Measurements from ENCODE around the gene GALNT8. TPM values are rescaled to one million over a fixed set of nuclear protein-coding genes. Genes with fewer than 3 reads are reported as not detected.

Gene GALNT8
- total RNA-seq, 1 experiment from 2014 or later = 8.8 TPM

DNA sequence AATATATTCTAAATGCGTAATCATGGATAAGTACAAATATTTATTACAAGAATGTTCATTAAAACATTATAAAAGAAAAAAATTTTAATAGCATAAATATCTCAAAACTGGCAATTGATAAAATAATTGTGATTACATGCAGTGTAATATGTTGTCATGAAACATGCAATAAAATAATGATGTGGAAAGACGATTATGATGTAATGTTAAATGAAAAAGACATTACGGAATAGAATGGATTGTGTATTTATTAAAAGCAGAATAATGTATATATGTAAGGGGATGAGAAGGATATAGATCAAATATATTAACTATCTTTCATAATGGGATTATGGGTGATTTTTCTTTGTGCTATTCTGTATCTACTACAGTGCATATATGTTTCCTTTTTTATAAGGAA, 38.5 kb upstream of the GALNT8 start:
- H3K4me1 Mint-ChIP-seq = no peaks in the 10 kb centered on the region
- no peaks in the 10 kb centered on the region for H3K27me3 Mint-ChIP-seq (ENCODE audit: low read depth)
- ATAC-seq = no peak
- no peak overlapping the region for H3K4me3 Mint-ChIP-seq
- H3K27ac Mint-ChIP-seq = no peak overlapping the region
- POLR2A ChIA-PET = no interaction called here
- H3K36me3 Mint-ChIP-seq = peaks cover 32% of the 10 kb centered on the region
- H3K9me3 Mint-ChIP-seq = peaks cover 6% of the 10 kb centered on the region
- CTCF ChIA-PET = no interaction called here
- no peak for DNase-seq (ENCODE audit: low spot score)
- no peak for TF ChIP-seq EMX1 (CRISPR knock-in tag; IDR thresholded peaks at IDR 0.05)
- TF ChIP-seq TEAD4 (CRISPR knock-in tag; IDR thresholded peaks at IDR 0.05) = no peak
- TF ChIP-seq ATF1 (CRISPR knock-in tag; IDR thresholded peaks at IDR 0.05) = no peak
- no peak for TF ChIP-seq TCF7 (CRISPR knock-in tag; IDR thresholded peaks at IDR 0.05; ENCODE audit: low read depth)
- TF ChIP-seq SMAD4 (CRISPR knock-in tag; IDR thresholded peaks at IDR 0.05) = no peak
- TF ChIP-seq CTCF (IDR thresholded peaks at IDR 0.05) = no peak
- TF ChIP-seq PRRX2 (CRISPR knock-in tag; IDR thresholded peaks at IDR 0.05) = no peak
- TF ChIP-seq ARID4B (CRISPR knock-in tag; IDR thresholded peaks at IDR 0.05; ENCODE audit: borderline replicate concordance) = no peak
- TF ChIP-seq NFE2L1 (CRISPR knock-in tag; IDR thresholded peaks at IDR 0.05) = no peak
- TF ChIP-seq HMGA2 (CRISPR knock-in tag; IDR thresholded peaks at IDR 0.05) = no peak
- TF ChIP-seq ZNF512 (CRISPR knock-in tag; IDR thresholded peaks at IDR 0.05; ENCODE audit: borderline replicate concordance) = no peak
- TF ChIP-seq, protein P1, sequence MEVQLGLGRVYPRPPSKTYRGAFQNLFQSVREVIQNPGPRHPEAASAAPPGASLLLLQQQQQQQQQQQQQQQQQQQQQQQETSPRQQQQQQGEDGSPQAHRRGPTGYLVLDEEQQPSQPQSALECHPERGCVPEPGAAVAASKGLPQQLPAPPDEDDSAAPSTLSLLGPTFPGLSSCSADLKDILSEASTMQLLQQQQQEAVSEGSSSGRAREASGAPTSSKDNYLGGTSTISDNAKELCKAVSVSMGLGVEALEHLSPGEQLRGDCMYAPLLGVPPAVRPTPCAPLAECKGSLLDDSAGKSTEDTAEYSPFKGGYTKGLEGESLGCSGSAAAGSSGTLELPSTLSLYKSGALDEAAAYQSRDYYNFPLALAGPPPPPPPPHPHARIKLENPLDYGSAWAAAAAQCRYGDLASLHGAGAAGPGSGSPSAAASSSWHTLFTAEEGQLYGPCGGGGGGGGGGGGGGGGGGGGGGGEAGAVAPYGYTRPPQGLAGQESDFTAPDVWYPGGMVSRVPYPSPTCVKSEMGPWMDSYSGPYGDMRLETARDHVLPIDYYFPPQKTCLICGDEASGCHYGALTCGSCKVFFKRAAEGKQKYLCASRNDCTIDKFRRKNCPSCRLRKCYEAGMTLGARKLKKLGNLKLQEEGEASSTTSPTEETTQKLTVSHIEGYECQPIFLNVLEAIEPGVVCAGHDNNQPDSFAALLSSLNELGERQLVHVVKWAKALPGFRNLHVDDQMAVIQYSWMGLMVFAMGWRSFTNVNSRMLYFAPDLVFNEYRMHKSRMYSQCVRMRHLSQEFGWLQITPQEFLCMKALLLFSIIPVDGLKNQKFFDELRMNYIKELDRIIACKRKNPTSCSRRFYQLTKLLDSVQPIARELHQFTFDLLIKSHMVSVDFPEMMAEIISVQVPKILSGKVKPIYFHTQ (CRISPR knock-in tag; IDR thresholded peaks at IDR 0.05) = no peak
- TF ChIP-seq SMAD3 (CRISPR knock-in tag; IDR thresholded peaks at IDR 0.05; ENCODE audit: borderline replicate concordance) = no peak
- TF ChIP-seq, protein P2, sequence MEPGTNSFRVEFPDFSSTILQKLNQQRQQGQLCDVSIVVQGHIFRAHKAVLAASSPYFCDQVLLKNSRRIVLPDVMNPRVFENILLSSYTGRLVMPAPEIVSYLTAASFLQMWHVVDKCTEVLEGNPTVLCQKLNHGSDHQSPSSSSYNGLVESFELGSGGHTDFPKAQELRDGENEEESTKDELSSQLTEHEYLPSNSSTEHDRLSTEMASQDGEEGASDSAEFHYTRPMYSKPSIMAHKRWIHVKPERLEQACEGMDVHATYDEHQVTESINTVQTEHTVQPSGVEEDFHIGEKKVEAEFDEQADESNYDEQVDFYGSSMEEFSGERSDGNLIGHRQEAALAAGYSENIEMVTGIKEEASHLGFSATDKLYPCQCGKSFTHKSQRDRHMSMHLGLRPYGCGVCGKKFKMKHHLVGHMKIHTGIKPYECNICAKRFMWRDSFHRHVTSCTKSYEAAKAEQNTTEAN (CRISPR knock-in tag; IDR thresholded peaks at IDR 0.05) = no peak
- no peak for TF ChIP-seq TP53 (CRISPR knock-in tag; IDR thresholded peaks at IDR 0.05)
- no peak for TF ChIP-seq IRF1 (CRISPR knock-in tag; IDR thresholded peaks at IDR 0.05)
- no peak for TF ChIP-seq ERG (CRISPR knock-in tag; IDR thresholded peaks at IDR 0.05)
- no peak for TF ChIP-seq ZNF396 (CRISPR knock-in tag; IDR thresholded peaks at IDR 0.05; ENCODE audit: borderline replicate concordance)
- TF ChIP-seq MLX (CRISPR knock-in tag; IDR thresholded peaks at IDR 0.05) = no peak
